Measurements from ENCODE around the gene EMILIN2.

GRCh38 chr18:2856547-2857170 lies 9.9 kb downstream of the EMILIN2 start:
- TF ChIP-seq, protein P1, sequence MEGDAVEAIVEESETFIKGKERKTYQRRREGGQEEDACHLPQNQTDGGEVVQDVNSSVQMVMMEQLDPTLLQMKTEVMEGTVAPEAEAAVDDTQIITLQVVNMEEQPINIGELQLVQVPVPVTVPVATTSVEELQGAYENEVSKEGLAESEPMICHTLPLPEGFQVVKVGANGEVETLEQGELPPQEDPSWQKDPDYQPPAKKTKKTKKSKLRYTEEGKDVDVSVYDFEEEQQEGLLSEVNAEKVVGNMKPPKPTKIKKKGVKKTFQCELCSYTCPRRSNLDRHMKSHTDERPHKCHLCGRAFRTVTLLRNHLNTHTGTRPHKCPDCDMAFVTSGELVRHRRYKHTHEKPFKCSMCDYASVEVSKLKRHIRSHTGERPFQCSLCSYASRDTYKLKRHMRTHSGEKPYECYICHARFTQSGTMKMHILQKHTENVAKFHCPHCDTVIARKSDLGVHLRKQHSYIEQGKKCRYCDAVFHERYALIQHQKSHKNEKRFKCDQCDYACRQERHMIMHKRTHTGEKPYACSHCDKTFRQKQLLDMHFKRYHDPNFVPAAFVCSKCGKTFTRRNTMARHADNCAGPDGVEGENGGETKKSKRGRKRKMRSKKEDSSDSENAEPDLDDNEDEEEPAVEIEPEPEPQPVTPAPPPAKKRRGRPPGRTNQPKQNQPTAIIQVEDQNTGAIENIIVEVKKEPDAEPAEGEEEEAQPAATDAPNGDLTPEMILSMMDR (IDR thresholded peaks at IDR 0.05): no peak
- TF ChIP-seq POLR2A (IDR thresholded peaks at IDR 0.05): no peak

Measured in thyroid gland (tissue), 4 donors.